ENCODE measurements around the gene SVIL.

The SVIL gene

DNA sequence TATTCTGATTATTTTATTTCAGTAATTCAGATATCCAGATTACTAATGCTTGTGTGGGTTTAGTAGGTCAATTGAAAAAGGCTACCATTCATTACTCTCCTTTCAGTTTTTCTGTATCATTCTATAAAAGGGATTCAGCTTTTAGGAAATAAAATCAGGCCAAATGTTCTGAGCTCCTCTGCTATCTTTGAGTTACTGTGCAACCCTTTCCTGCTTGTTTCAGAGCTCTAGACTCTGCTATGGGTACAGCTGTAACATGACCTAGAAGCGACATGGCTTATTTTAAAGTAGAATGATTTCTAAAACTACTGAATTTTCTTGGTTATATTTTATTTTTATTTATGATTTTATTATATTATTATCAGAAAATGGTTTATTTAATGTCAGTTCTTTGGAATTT, 203.1 kb downstream of the SVIL start:
- in situ Hi-C loops (cut with HindIII; ENCODE audit: low sequenced_read_pairs), result no loop called here
- TF ChIP-seq CTCF (IDR thresholded peaks at IDR 0.05; ENCODE audit: low read depth, low read length, missing control alignments), result no peak
- H3K4me3 ChIP-seq (ENCODE audit: low read depth, low read length), result no peak overlapping the region

GRCh38 chr10:29430101-29430500, 204.7 kb downstream of the SVIL start:
- in situ Hi-C loops (cut with HindIII; ENCODE audit: low sequenced_read_pairs), result no loop called here
- no peak overlapping the region for H3K4me3 ChIP-seq (ENCODE audit: low read depth, low read length)
- DNase-seq (ENCODE audit: low read depth), result no peak
- TF ChIP-seq CTCF (IDR thresholded peaks at IDR 0.05; ENCODE audit: low read depth, low read length, missing control alignments), result no peak

More for the DNA sequence above, 203.1 kb downstream of the SVIL start:
- DNase-seq (ENCODE audit: low read depth), result no peak

- in situ Hi-C loops (cut with HindIII; ENCODE audit: low sequenced_read_pairs), result no loop called here
- no peak for DNase-seq (ENCODE audit: low read depth)
- TF ChIP-seq CTCF (IDR thresholded peaks at IDR 0.05; ENCODE audit: low read depth, low read length, missing control alignments), result no peak
- no peak overlapping the region for H3K4me3 ChIP-seq (ENCODE audit: low read depth, low read length)
Observed at GRCh38 chr10:29428486-29428885, 206.3 kb downstream of the SVIL start.

- no peak overlapping the region for H3K4me3 ChIP-seq (ENCODE audit: low read depth, low read length)
- no peak for DNase-seq (ENCODE audit: low read depth)
- in situ Hi-C loops (cut with HindIII; ENCODE audit: low sequenced_read_pairs), result no loop called here
- no peak for TF ChIP-seq CTCF (IDR thresholded peaks at IDR 0.05; ENCODE audit: low read depth, low read length, missing control alignments)
Observed at GRCh38 chr10:29427667-29428066, 207.1 kb downstream of the SVIL start.

- in situ Hi-C loops (cut with HindIII; ENCODE audit: low sequenced_read_pairs), result no loop called here
- no peak overlapping the region for H3K4me3 ChIP-seq (ENCODE audit: low read depth, low read length)
- TF ChIP-seq CTCF (IDR thresholded peaks at IDR 0.05; ENCODE audit: low read depth, low read length, missing control alignments), result no peak
- no peak for DNase-seq (ENCODE audit: low read depth)
Observed at GRCh38 chr10:29426420-29426819, 208.4 kb downstream of the SVIL start.

- no peak for DNase-seq (ENCODE audit: low read depth)
- no peak for TF ChIP-seq CTCF (IDR thresholded peaks at IDR 0.05; ENCODE audit: low read depth, low read length, missing control alignments)
- no peak overlapping the region for H3K4me3 ChIP-seq (ENCODE audit: low read depth, low read length)
- in situ Hi-C loops (cut with HindIII; ENCODE audit: low sequenced_read_pairs), result no loop called here
Observed at GRCh38 chr10:29424017-29424416, 210.8 kb downstream of the SVIL start.

GRCh38 chr10:29420744-29421143, 214.0 kb downstream of the SVIL start:
- DNase-seq (ENCODE audit: low read depth), result no peak
- TF ChIP-seq CTCF (IDR thresholded peaks at IDR 0.05; ENCODE audit: low read depth, low read length, missing control alignments), result no peak
- in situ Hi-C loops (cut with HindIII; ENCODE audit: low sequenced_read_pairs), result no loop called here
- no peak overlapping the region for H3K4me3 ChIP-seq (ENCODE audit: low read depth, low read length)
